HG03108 (cell line): ENCODE data around the gene CHDH.

ENCODE experiments used
- ATAC-seq: cut with Tn5 transposase; IDR thresholded peaks from one replicate; pipeline ENCODE4 v1.9.1; 2021; ENCODE audit warnings: moderate library complexity; ENCODE audit not compliant: unreplicated experiment

The CHDH gene

DNA sequence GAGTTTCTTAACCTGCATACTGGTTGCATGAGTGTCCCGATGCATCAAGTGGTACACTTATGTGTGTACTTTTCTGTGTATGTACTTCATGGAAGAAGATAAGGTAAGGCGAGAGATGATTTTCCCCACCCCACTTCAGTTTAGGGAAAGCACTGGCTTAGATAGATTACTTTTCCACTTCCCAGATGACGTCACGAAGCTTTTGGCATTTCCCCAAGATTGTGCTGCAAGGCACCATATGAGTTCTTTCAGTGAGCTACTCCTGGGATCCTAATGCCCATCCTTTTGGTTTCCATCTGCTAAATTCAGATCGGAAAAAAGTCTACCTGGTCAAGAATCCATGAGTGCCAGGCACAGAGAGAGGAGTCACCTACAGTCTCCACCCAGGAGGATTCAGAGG, 4.7 kb upstream of the CHDH start:
- no peak for ATAC-seq

DNA sequence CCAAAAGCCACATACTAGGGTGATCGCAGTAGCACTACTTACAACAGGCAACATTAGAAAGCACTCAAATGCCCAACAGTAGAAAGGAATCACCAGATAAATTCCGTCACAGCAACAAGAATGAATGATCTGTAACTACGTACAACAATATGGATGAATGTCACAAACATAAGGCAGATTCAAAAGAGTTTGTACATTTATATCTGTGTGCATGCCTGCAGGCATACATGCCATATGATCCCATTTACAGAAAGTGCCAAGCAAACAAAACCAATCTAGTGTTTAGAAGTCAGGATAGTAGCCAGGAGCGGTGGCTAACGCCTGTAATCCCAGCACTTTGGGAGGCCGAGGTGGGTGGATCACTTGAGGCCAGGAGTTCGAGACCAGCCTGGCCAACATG, 3.7 kb upstream of the CHDH start:
- no peak for ATAC-seq

DNA sequence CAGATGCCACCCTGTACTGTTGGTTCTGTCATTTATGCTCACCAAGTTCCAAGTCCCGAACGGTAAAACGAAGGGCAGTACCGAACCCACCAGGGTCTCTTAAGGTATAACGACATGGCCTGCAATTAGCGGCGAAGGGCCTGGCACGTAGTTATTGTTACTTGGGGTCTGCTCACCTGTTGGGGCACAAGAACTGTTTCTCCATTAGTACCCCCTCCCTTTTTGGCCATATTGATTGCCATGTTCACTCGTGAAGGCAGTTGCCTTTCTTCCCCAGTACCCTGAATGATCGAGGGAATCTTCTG, 584 bp upstream of the CHDH start:
- no peak for ATAC-seq

DNA sequence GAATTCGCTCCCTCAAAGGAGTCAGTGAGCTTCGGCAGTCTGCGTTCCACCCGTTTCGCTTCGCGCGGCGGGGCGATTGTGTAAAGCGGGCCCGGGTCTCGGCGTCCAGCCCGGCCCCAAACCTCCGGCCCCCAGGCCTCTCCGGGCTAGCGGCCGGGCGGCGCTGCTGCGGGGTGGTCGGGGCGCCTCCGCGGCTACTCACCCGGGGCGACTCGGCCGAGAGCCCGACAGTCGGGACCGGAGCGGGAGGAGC, 412 bp downstream of the CHDH start:
- ATAC-seq, result no peak

DNA sequence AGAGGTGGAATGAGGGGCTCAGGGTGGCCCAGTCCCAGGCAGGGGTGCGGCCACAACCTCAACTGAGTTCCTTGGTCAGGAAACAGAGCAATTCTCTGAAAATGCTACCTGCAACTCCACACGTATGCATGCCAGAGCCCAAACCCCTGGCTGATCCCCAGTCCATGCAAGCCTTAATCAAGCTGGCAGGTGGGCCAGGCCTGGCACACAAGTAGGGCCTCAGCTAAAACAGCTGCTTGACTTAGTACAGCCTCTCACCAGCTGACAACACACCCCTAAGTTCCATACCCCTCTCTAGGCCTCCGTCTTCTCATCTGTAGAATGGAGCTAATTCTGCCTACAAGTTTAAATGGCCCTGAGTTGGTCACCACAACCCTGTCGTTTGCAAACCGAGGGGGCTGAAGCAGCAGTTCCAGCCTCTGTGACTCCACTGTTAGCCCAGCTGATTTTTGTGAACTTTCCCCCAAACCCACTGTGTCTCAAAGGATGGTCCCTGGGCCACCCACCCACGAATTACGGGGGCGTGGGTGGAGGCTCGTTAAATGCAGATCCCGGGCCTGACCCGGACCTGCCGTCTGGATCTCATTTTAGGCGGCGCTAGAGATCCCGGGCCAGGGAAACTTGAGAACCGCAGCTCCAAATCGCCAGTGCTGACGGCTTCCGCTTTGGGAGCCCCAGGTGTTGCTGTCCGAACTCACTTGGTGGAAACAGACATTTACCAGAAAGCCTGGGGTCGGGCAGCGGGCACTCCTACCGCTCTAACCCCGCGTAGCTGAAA, 927 bp downstream of the CHDH start:
- no peak for ATAC-seq

DNA sequence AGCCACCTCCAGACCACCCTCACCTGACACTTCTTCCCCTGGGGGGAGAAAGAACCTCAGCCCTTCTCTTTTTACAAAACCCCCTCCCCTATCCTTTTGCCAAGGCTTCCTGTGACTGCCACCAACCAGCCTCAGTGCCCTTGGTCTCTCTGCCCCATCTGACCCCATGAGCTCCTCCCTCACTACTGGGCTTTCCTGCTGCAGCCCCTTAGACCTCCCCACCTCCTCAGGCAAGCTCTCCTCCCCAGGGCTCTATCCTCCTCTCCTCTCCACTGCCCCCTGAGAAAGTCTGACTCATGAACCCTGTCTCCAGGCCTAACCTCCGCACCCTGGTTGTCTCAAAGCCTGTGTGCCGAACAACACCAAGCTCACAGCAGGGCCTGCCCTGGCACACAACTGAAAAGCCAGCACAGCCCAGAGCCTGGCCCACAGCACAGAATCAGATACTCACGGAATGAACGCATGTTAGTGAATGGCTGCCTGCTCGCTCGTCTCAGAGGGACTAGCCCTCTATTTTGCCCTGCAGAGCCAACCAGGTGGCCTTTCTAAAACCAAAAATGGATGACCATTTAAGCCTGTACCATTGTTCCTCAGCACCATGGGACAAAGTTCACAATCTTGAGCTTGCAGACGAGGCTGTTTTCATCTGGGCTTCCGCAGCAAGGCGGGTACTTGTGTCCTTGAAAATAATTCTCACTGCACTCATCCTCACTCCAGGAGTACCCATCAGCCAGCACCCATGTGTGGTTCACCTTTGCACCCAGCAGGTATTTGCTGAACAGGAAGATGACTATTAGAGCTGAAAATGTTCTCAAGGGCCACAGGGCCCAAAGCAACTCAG, 1.7 kb downstream of the CHDH start:
- peak; percentile 3 for ATAC-seq

DNA sequence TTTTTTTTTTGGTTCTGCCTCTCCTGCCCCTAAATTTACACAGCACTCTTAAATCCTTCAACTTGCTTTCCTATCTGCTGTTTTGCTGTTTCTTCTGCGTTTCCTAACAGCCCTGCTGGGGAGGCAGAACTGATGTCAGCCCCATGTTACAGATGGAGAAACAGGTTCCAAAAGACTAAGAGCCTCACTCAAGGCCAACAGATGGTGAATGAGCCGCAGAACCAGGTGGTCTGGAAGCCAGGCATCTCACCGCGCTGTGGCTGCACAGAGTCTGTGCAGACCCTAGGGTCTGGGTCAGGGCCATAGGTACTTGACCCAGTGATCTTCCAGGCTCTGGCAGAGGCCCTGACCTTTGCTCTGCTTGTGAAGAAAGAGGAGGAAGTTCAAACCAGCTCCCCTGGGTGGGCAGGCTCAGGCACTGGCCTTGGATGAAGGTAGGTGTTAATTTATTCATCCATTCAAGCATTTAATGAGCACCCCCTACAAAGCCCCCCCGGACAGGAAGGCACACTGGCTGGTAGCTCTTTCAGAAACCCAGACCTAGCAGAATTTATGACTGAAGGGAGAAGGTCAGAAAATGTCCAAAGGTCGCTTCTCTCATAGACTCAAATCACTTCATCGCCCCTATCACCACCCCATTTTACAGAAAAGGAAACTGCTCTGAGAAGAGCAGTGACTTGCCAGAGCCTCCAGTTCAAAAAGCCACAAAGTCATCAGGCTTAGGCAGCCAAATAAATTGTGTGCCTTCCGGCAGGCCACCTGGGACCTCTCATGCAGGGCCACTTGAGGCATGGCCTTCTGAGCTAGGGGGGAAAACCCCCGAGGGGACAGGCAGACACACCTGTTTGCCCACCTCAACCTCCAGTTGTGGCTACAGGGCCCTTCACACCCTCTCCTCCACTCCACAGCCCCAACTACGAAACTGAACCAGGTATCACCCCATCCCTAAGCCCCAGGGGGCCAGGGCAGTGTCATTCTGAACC, 2.7 kb downstream of the CHDH start:
- peak; percentile 67 for ATAC-seq

DNA sequence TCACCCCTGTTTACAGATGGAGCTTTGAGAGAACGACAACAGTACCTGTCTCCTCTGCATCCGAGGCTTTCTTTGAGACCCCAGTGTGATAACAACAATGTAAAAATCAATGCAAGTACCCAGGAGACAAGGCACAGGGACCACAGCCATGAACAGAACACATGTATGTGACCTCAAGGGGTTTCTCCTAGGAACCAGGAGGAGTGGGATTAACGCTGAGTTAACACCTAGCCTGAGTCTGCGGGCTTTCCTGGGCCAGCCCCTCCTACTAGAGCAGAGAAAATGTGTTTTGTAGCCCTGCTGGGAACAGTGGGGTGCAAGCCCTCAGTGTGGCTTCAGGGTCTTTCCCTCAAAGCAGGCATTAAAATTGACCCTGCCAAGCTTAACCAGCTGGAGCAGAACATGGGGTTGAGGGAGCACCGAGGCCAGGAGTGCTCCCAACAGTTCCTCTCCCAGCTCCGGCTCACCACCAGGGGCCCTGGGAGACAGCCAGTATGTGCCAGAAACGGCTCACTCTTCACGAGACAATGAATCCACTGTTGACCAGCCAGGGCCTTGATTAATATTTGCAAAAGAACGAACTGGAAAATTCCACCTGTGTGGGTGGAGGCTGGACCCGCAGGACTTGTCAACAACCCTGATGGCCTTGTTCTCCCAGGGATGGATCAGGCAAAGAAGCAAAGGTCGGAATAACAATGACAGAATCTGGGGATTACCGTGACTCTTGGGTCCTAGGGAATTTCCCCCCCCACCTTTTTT, 3.6 kb downstream of the CHDH start:
- ATAC-seq, result no peak

DNA sequence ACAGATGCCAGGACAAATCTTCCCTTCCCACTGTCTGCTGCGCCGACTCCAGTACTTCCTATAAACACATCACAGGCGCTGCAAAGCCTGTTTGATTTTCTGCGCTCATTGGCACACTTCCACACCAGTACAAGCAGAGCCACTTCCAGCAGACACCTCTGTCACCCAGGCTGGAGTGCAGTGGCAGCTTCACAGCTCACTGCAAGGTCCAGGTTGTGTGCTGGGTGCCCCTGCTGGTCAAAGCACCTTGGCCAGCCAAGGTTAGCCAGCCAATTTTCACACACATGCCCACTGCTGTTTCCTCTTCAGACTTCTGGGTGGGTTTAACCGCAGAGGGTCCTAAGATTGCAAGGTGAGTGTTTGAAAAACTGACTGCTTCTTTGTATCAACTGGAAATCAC, 4.9 kb downstream of the CHDH start:
- no peak for ATAC-seq

DNA sequence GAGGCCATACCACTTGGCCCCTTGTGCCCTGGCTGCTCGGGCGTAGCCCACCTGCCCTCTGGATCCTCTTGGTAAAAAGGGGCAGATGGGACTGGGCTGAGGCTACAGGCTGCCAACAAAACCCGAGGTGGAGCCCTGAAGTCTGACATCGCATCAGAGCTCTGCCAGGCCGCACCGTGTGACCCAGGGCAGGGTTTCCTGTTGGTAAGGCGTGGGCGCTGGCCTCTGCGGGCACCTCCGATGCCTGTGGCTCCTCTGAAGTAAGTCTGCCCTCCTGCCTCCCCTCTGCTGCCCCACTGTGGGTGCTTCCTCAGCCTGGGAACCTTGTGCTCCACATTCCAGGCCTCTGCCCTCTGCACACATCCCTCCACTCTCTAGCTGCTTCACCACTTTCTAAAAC, 8.9 kb downstream of the CHDH start:
- no peak for ATAC-seq

DNA sequence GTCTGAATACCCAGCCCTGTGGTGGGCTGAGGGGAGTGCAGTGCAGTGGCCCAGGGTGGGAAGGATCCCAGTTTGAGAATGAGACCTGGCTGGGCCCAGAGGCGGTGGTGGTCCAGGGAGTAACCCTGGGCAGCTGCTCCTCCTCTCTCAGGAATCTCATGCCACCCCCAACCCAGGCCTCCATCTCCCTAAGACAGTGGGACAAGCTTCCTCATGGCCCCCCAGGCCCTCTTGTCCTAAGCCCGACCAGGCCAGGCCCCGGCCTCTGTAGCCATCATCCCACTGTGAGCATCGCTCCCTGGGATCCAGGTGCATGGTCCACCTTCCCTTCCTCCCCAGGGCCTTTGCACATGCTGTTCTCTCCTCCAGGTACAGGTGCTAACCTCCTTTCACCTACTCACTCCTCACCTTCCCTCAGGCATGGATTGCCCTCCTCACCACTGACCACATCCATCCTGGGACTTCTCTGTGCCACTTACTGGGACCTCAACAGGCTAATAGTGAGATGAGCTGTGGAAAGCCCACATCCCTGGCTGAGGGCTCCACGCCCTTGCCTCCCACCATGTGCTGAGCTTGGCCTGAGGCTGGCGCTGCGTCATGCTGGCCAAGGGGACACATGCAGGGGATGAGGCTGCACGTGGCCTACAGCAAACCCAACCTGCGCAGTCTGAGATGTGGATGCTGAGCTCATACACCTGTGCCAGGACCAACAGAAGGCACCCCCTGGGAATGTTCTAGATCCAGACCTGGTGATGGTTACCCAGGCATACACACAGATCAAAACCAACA, 9.9 kb downstream of the CHDH start:
- no peak for ATAC-seq

DNA sequence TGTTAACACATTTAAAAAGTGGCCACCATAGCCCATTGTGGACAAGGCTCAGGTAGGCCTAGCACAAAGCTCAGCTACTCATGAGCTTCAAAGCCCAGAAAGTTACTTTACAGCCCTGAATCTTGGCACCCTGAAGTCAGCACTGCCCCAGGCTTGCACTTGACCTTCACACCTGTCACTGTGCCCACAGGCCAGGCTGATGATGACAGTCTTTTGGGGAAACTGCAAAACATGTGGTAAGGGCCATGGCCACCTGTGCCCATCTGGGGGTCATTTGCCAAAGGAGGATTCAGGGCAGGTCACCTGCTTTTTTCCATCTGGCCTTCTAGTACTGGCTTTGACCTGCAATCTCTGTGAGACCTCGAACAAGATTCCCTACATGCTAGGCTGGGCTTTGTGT, 11.0 kb downstream of the CHDH start:
- ATAC-seq, result no peak

DNA sequence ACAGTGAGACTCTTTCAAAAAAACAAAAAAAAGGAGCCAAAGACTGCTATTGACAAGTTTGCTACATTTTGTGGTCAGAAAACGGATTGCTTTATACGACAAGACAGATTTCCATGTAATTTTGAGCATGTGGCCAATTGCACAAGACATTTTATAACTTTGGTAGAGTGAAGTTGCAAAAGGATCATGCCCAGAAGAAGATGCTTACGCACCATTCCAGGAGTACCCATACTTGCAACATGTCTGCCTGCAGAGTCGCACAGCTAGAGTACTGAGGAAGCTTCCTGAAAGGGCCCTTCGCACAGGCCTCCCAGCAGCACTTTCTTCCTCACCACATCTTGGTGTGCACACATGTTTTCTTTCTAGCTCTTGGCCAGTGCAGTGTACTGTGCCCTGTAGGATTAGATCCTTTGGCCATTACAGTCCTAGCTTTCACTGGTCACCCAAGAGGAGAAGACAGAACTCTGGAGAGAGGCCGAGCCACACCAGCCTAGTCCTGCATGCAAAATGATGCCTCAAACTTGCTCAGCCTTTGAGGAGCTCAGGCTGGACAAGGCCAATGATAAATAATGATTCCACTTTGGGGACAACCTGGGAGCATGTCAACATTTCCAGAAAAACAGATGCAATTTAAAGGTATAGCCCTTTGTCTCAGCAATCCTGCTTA, 11.7 kb downstream of the CHDH start:
- ATAC-seq, result no peak

DNA sequence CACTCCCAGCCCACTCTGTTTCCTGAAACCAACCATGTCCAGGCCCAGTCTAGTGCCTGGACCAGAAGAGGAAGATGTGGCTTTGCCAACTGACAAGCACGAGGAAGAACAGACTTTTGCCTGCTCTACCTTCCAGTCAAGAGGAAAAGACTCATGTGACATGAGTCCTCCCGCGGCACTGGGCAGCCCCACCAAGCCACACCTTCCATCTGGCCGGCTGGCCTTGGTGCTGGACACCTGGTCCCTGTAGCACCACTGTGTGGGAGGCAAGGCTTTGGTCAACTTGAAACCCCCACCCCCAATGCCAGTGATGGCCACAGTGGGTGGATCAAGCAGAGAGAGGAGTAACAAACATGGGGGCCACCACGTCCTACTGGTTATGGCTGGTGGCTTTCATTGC, 12.5 kb downstream of the CHDH start:
- no peak for ATAC-seq

DNA sequence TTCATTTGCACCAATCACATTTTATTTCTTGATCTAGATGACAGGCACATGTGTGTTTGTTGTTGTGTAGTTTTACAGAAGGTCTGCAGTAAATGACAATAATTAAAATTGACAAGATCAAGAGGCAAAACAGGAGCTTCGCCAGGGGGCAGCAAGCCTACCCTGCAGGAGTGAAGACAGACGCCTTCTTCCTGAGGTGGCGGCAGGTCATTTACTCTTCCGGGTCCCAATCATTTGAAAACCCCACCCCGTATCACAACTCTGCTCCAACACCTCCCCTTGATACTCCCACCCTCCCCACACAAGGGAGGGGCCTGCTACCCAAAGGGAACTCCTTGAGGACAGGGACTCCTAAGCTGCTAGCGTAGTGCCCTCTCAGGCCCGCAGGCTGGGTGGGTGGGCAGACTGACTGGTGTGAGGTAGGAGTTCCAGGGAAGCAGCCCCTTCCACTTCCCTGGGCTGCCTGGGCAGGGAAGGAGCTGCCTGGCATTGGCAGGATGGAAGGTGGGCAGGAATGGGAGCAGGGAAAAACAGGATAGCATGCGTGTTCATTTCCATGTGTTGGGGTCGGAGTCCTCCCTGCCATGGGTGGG, 13.1 kb downstream of the CHDH start:
- no peak for ATAC-seq

DNA sequence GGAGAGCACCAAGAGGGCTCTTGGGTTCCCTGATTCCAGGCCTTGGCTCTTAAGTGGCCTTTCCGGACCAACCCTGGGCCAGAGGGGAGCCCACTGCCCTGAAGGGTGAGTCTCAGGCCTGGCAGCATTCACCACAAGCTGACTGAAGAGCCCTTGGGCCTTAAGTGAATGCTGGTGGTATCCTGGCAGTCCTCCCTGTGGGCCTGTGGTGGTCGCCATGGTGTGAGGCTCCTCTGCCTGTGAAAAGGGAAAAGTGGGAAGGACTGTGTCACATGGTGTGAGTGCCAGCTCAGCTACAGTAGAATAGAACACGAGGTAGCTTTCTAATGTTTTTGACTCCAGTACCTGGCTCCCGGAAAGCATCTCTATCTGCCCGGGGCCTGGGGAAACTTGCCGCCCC, 15.3 kb downstream of the CHDH start:
- no peak for ATAC-seq

DNA sequence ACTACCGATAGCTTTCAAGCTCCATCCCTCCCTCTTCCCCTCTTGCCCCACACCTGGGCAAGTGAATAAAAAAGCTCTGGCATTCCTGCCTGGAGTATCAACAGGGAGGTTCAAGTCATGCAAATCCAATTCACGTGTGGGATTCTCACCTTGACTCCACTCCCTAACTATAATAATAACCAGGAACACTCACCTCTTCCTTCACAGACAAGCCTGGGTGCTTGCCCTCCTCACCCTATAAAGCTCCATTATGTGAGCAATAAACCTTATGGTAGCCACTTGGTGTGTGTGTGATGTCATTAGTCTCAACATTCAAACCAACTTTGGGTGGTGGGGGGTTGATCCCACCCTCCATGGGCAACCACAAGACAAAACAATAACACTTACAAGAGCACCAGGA, 16.6 kb downstream of the CHDH start:
- no peak for ATAC-seq

DNA sequence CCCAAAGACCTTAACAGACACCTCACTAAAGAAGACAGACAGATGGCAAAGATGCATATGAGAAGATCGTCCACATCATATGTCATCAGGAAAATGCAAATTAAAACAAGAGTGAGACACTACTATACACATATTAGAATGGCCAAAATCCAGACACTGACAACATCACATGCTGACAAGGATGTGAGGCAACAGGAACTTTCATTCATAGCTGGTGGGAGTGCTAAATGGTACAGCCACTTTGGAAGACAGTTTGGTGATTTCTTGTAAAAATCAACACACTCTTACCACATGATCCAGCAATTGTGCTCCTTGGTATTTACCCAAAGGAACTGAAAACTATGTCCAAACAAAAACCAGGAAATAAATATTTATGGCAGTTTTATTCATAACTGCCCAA, 17.6 kb downstream of the CHDH start:
- no peak for ATAC-seq

DNA sequence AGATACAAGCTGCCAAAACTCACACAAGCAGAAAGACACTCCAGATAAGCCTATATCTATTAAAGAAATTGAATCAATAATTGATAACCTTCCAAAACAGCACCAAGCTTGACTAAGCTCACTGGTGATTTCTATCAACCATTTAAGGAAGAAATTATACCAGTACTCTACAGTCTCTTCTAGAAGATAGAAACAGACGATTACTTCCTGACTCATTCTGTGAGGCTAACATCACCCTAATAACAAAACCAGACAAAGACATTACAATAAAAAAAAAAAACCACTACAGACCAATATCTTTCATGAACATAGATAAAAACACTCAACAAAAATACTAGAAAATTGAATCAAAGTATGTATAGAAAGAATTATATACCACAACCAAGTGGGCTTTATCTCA, 20.2 kb downstream of the CHDH start:
- no peak for ATAC-seq
